RPMI7951 (cell line): Measurements from ENCODE around the gene TBC1D7. TPM values are rescaled to one million over a fixed set of nuclear protein-coding genes. Genes with fewer than 3 reads are reported as not detected.
A peak's percentile ranks its signal among the peaks of the same experiment; 100 is the strongest.
"Not testable (repeated sequence)": the region's sequence is repeated elsewhere in the genome, so short reads cannot be mapped to it uniquely, and the experiment has no call there.

ENCODE experiments used
- DNase-seq: peaks from one replicate; pipeline ENCODE4 v3.0.0-alpha.2; 2012; ENCODE audit warnings: low read depth
- total RNA-seq: library from RNA; depleted of rRNA; stranded (reverse); fragments of >200 nt; shearing (Covaris generic); gene quantifications from 2 replicates; pipeline ENCODE4 v1.2.3, GENCODE V29; 2014

TBC1D7 gene
- total RNA-seq, 1 experiment from 2014 or later, result 41.9 TPM

DNA sequence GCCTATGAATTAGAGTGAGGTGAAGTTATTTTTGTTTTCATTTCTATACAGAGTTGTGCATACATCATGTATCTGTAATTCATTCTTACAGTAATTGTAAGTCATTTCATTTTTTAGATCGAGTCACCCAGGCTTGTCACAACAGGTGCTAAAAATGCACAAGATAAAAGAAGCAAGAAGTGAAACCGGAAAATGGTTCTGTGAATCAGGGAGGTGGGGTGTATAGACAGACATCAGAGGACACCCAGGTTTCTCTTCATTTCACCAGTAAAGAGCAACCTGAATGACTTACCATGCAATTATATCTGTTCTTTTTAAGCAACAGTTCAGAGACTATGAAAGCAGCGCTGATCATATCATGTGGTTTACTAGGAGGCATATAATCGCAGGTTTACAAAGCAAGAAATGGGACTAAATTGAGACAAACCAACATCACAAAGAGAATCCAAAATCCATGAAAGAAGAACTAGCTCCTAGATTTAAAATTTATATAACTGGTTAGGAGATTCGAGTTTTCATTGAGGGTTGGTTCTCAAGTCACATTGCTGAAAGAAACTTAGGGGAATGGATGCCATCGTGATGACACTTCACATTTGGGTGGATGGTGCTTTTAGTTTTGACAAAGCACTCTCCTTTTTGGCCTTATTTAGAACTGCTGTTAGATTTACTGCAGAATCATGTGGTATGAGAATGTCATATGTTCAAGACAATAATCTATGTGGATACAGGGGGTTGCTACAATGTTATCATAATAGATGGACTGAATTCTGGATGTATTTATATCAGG is 27.9 kb upstream of the TBC1D7 start:
- DNase-seq, result no peak

DNA sequence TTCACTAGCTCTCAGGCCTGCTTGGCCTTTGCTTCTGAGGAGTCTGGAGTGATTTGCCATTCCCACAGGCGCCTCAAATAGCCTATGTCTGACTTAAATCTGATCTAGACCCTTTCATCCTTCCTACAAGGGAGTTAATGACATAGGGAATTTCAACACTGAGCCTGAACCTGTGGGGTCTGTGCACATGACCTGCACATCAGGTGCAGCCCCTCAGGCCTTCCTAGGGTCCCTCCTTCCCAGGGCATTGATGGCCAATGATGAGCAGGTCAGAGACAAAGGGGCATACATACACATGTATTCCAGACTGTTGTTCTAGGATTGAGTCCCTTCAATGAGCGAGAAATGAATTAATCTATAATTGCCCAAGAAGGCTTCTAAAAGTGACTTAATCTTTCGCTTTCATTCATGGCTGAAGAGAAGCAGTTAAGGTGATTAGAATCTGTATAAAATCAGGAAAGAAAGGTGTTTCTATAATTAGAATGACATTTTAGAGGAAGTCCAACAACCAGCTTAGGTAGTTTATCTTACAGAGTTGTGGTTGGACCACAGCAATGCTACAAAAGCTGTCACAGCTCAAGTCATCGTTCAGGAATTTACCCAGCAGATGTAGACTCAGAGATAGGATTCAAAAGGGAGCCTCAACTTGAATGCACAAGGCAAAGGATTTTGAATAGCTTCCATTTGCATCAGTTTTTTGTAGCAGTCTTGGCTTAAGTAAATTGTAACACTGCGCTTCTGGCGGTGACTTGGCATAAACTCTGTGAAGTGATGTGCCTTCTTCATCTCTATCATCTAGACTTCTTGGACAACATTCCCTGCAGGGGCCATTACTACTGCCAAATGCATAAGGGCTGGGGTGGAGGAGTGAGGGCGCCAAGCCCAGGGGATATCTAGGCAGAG is 27.0 kb upstream of the TBC1D7 start:
- peak; percentile 98 for DNase-seq

DNA sequence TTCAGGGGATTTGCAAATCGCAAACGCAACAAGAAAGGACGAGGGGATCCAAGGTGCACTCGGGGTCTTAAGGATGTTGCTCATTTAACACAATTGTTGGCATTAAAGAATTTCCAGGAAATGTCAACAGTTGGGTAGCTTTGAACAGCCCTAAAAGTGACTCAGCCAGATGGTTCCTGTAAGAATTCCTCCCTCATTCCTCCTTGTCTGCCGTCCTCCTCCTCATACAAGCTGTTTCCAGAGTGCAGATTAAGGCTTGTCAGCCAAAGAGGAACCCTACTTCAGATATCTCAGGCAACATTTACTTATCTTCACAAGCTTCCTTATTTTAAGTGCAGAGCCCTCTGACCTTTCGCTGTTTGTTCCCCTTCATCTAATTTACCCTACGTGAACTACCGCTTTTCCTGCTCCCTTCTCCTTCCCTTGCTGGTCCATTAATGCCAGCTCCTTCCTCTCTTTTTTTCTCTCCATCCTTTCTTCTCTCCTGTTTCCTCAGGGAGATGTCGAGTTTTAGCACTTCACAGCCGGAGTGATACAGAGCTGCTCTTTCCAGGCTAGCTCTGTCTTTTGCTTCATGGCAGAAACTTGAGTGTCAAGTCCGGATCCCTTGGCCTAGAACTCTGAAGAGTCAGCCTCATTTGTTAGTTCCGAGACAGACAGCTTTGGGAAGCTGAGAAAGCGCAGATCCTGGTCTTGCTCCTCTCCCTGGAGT is 26.1 kb upstream of the TBC1D7 start:
- DNase-seq, result peak; percentile 73

DNA sequence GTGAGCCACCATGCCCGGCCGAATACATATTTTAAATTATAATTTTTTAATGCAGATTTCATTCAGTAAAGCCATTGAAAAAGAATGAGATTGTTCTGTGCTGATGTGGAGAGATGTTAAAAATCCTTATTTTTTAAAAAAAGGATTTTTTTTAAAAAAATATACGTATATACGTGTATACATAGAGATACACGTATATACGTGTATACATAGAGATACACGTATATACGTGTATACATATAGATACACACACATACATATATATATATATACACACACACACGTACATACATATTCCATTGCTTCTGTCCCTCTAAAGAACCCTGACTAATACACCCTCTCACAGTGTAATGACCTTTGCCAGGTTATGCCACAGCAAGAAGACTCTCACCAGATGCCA is 23.8 kb upstream of the TBC1D7 start:
- DNase-seq, result no peak

DNA sequence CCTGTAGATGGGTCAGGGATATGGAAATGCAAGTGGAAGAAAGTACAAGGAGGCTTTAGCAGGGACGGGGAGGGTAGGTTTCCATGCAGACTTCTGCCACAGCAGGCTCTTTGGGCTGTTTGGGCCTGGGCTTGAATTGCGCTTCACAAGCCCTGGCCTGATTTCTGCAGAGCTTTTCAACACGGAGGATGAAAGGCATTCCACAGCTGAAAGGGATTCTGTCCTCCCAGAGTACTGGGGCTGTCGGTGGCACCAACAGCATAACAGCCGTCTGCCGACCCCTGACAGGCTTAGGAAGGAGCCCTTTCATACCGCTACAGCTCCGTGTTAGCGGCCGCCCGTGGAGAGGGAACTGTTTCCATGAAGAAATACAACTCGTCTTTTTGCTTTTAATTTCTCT is 22.9 kb upstream of the TBC1D7 start:
- DNase-seq, result no peak

DNA sequence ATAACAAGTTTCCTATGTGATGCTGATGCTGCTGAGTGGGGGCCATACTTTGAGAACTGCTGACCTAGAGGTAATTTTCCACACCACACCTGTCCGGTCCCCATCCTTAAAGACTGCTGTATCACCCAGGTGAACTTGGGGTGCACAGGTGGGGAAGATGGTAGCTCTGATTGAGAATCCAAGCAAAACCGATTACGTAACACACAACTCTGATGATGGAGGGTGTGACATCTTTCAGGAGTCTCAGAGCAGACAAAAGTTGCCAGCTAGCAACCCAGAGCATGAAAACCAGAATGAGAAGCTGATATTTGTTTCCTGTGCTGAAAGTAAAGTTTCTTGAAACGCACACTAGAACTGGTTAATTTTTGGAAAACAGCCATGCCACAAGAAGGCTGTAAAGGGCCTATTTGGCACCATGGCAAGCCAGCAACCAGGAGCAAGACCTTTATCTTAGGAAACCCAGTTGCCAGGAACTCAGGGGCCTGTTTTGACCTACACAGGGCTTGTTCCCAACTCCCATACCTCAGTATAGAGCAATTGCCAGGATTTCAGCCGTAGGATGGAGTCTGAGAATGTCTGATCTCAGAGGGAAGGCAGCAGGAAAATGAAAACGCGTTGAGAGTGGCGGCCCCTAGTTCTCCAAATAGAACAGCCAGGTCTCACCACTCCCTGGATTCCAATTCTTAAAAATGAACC is 21.6 kb upstream of the TBC1D7 start:
- DNase-seq, result peak; percentile 7

DNA sequence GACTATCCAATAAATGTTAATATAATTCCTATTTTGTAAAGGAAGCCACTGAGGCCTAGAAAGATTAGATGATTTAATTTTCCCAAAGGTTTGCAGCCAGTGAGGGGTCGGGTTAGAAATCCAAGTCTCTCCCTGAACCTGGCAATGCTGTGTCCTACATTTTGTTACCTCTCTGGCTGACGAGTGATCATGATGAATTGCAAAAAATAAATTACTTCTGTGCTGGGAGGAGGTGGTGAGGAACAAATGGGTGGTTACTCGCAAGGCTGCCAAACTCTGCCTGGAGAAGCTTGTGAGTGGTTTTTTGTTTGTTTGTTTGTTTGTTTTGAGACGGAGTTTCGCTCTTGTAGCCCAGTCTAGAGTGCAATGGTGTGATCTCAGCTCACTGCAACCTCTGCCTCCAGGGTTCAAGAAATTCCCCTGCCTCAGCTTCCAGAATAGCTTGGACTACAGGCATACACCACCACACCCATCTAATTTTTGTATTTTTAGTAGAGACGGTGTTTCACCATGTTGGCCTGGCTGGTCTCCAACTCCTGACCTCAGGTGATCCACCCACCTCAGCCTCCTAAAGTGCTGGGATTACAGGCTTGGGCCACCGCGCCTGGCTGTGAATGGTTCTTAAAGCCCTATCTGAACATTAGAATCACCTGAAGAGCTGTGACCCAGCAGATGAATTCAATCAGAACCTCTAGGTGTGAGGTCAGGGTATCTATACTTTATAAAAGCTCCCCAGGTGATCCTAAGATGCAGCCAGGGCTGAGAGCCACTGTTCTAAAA is 20.2 kb upstream of the TBC1D7 start:
- DNase-seq, result no peak

DNA sequence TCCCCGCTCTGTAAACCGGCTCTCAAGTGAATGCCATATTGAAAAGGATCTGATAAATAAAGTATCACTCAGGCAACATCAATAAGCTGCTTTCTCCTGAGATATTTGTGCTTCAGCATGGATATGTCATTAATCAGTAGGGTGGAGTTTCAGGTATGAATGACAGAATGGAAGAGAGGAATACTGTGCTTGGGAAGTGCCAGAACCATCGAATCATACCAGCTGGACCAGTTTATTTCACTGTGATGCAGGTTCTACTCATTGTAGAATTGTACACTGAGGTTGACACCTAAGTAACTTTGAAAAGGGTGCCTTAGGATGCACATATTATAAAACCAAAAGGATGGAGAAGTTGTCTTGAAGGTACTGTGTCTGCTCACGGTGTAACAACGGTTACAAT is 17.9 kb upstream of the TBC1D7 start:
- no peak for DNase-seq

DNA sequence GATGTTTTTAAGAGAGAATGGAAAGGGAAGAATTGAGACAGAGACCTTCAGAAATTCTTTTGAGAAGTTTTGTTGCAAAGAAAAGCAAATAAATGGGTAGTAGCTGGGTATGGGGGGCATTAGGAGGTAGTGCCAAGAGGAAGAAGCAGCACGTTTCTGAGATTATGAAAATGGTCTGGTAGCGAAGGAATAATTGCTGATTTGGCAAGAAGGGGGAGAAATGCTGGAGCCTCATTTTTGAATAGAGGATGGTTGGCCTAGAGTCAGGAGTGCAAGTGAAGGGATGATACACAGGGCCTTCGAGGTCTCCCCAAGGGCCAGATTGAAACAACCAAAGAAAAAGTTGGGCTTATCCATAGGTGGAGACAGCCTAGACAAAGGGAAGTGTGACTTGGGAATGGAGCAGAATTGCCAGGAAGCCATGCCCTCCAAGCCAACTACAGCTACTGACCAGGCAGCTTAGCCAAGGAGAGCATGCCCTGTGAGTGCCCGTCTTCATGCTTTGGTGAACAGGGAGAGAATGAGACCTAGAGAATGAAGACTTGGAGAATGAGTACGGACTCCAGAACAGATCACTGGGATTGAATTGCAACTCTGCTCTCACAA is 14.2 kb upstream of the TBC1D7 start:
- DNase-seq, result no peak

DNA sequence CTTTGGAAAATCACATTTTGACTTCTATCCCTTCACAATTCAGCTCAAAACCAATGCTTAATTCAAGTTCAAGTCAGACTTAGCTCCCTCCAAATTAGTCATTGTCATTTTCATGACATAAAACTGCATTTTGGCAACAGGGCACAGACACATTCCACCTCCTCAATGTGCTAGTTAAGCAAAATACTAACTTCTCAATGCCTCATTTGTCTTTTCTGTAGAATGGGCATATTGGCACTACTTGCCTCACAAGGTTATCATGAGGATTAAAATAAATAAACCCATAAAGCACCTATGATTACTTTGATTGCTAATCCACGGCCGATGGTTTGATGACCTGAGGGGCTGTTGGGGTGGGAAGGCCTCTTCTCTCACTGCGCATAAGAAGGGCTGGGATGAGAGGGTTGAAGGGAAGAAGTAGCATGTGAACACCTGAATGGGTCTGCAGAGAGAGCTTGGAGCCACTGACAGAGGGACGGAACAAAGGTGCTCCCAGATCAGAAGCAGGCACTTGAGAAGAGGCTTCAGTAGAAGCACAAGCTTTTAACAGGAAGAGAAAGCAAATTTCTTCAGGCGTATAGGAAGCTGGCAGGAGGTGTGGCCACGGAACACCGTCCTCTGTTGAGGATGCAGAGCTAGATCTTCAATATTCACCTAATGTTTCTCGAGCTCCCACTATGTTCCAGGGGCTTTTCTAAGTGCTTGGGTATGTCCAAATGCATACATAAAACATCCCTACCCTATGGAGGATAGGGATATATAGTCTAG is 11.7 kb upstream of the TBC1D7 start:
- DNase-seq, result no peak

DNA sequence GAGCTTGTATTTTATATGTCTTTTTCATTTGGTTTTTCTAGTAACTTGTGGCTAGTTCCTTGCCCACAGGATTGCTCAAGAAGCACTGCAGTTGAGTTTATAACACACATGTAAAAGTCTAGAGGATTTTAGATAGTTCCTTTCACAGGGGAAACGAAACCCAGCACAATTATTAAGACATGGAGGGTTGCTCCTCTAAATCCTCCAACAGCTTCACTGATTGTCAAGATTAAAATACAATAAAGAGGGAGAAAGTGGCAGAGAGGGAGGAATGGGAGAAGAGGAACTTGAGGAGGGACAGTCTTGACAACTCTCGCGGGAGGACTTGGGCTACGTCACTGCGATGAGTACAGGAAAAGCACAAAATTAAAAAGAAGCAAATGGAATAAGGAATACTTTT is 9.7 kb upstream of the TBC1D7 start:
- no peak for DNase-seq

DNA sequence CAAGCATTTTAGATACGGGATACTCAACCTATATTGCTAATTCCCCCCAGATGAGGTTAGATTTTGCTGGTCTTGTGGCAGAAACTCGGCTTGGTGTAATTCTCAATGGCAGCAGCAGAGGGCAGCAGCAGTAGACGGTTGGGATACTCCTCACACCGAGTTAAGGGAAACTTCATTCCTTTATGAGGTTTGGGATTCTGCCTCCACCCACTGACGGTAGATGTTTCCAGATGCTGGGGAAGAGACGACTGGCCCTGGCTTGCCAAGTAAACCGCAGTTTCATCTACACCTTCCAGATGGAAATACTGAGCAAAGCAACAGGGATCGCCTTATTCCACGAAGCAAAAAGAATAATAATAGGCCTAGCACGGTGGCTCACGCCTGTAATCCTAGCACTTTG is 8.2 kb upstream of the TBC1D7 start:
- DNase-seq, result peak; percentile 87

DNA sequence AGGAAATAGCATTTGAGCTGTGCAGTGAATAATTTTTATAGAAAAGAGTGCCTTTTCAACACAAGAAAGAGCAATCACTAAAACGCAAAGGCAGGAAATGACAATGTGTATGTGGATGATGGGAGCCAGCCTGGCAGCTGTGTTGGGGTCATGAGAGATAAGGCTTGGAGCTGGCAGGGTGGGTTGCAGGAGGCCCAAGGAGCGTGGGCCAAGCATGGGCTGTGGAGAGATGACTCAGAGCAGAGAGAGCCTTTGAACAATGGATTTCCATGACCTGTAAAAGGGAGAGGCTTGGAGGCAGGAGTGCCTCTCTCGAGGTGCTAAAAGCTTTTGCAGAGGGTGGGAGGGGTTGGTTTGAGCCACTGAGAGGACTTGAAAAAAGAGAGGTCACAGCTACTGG is 6.6 kb upstream of the TBC1D7 start:
- peak; percentile 46 for DNase-seq

DNA sequence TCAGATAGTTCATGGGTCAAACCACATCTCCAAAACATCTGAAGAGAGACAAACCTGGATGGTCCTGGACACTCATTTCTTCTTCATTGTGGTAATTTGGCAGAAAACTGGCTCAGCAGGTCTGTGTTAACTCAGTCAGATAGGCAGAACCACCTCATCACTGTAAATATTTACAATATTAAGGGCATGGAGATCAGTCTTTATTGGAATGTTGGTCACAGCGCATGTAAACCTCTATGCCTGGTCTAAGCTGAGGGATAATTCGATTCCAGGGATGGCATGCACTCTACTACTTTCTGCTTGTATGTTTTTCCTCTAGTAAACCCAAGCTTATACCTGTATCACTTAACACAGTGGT is 4.0 kb upstream of the TBC1D7 start:
- no peak for DNase-seq

DNA sequence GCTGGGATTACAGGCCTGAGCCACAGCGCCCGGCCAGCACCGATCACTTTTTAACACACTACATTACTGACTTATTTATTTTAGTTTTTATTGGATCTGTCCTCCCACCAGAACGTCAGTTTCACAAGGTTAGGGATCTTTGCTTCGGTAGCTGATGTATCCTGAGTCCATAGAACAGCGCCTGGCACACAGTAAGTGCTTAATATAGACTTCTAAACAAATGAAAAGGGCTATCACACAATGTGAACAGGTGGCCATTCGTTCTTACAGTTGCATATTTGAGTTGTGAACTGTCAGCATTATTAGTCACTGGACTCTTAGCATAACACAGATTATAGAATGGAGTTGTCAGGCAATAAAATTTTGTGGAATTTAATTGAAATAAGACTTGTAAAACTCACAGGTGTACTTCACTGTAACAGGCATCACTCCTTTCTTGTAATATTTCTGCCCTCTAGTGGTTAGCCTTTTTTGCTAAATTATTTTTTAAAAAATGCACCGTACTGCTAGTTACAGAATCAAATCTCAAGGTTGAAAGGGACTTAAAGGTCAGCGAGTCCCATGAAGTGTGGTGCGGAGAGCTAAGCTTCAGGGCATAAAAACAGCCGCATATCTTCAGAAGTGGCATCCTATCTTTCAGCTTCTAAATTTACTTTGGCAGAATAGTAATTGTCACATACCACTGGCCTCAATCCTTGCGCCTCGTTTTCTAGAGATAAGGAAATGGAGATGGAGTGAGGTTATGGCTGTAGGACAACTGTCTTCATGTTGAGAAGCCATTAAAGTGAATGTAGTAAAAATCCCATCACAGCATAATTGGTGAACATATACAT is 3.4 kb upstream of the TBC1D7 start:
- peak; percentile 32 for DNase-seq

DNA sequence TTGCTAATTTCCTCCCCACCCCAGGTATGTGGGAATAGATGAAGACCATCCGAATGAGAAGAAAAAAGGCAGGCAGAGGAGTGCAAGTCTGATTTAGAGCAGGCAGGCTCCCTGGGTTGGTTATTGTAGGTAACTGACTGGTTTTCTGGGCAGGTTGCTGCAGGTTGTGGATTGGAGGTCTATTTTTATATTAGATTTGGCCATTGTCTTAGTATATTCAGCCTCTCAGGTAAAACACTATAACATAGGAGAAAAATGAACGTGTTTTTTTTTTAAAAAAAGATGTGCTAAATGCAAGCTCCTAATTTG is 492 bp upstream of the TBC1D7 start:
- no peak for DNase-seq

DNA sequence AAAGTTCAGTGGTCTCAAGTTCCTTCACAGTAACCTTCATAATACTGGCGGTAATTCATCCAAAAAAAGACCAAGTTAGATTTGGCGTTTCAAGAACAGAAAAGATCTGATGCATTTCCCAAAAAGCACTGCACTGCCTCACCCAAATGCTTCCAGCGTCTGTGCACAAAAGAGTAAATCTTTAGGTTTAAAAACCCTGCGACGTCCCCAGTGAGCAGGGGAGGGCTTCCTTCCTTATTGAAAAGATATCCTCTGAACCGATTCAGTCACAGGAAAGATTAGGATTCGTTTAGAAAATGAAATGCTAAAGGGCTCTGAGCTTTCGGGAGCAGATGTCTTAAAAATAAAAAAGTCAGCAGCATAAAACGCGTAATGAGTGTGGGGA is 654 bp downstream of the TBC1D7 start:
- peak; percentile 18 for DNase-seq

DNA sequence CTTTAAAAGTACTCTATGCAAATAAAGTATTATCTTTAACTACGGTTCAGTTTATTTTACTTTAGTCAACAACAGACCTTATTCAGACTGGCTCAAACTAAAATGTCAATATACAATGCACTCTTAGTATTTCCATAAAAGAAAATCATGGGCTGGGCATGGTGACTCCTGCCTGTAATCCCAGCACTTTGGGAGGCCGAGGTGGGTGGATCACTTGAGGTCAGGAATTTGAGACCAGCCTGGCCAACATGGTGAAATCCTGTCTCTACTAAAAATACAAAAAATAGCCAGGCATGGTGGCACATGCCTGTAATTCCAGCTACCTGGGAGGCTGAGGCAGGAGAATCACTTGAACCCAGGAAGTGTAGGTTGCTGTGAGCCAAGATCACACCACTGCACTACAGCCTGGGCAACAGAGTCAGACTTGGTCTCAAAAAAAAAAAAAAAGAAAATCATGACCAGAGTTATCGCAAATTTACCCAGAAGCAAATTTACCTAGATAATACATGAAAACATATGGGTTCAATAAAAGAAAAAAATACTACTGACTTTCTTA is 2.2 kb downstream of the TBC1D7 start:
- not testable (repeated sequence) for DNase-seq
